Kasumi-1 (cell line): ENCODE data around the gene CENPK.
A peak's percentile ranks its signal among the peaks of the same experiment; 100 is the strongest.
"Not testable (repeated sequence)": the region's sequence is repeated elsewhere in the genome, so short reads cannot be mapped to it uniquely, and the experiment has no call there.

ENCODE experiments used
- DNase-seq, 2 experiments: peaks; one replicate each; lab custom pipeline; 2025; lab: John Stamatoyannopoulos, UW

Gene CENPK

DNA sequence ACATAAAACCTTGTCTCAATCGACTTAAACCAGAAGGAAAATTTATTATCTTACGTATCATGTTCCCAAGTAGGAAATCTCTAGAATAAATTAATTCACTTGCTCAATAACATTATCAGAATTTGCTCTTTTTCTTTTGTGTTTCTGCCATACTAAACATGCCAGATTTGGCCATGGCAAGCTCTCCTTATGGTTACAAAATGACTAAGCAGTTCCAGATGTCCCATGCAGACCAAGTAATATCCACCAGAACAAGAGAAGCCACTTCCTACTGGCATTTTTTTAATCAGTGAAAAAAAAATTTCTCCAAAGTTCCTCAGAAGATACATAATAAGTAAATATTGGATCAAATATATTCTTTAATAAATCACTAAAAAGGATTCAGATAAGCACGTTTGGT lies 56.0 kb downstream of the CENPK start:
- no peak for DNase-seq

DNA sequence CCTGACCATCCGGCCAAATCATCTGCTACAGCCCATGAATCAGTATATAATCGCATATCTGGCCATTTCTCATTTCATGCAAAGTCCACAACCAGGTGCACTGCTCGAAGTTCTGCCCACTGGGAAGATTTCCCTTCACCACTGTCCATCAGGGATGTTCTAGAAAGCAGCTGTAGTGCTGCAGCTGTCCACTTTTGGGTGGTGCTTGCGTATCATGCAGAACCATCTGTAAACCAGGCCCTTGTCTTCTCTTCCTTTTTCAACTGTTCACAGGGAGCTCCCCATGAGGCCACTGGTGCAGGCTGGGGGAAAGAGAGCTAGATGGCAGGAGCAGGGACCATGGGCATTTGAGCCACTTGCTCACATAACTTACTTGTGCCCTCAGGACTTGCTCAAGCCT lies 73.8 kb downstream of the CENPK start:
- DNase-seq, result no peak

GRCh38 chr5:65488038-65488687 lies 74.8 kb downstream of the CENPK start:
- not testable (repeated sequence) for DNase-seq

GRCh38 chr5:65486803-65487202 lies 76.2 kb downstream of the CENPK start:
- DNase-seq, result not testable (repeated sequence)

DNA sequence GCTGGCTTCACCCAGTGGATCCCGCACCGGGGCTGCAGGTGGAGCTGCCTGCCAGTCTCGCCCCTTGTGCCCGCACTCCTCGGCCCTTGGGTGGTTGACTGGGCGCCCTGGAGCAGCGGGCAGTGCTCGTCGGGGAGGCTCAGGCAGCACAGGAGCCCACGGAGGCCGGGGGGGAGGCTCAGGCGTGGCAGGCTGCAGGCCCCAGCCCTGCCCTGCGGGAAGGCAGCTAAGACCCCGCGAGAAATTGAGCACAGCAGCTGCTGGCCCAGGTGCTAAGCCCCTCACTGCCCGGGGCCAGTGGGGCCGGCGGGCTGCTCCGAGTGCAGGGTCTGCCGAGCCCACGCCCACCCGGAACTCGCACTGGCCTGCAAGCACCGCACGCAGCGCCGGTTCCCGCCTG lies 77.6 kb downstream of the CENPK start:
- no peak for DNase-seq

GRCh38 chr5:65483546-65484346 lies 79.2 kb downstream of the CENPK start:
- peak; percentile 88 to 94 for DNase-seq

- DNase-seq, result peak; percentile 23 to 45
These were observed 80.0 kb downstream of the CENPK start for GRCh38 chr5:65482736-65483545.

DNA sequence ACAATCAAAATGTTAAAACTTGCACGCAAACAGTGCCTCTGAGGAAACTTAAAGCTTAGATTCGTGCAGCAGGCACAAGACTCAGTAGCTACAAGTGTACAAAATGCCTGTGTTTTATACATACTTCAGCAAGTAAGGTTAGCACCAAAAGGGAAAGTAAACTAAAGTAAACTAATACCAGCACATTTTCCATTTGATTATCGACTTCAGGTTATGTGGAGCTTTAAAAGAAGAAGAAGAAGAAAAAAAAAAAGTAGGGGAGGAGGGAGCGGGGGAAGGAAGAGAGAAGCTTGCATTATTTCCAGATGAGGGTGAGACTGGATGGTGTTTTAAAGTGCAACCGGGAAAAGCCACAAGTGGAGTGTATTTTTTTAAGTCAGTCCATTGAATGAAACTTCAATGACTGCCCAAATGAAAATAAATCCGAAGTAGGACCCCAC lies 80.7 kb downstream of the CENPK start:
- peak in 1 of 2 experiments; percentile 41 for DNase-seq

GRCh38 chr5:65481635-65482295 lies 81.2 kb downstream of the CENPK start, which contains the start of gene ADAMTS6:
ADAMTS6 (minus strand) TSS chr5:65481920; CDS start chr5:65473673, 8,247 bp downstream.
- DNase-seq, result peak; percentile 87 to 91

DNA sequence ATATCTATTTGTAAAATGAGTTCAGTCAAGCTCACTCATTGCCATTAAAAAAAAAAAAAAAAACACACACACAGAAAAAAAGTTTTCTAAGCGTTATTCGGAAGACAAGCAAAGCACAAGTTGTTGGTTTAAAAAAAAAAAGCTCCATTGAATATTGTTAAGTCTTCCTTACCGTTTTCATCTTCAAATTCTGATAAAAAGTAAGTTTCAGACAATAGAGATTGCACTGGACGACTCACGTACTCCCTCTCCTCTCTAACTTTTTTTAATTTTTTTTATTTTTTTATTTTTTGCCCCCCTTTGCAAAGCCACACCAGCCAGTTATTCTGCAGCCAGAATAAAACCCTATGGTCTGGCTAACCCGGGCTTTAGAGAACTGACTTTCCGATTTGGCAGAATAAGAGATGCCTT lies 81.8 kb downstream of the CENPK start:
- DNase-seq, result peak in 1 of 2 experiments; percentile 28

DNA sequence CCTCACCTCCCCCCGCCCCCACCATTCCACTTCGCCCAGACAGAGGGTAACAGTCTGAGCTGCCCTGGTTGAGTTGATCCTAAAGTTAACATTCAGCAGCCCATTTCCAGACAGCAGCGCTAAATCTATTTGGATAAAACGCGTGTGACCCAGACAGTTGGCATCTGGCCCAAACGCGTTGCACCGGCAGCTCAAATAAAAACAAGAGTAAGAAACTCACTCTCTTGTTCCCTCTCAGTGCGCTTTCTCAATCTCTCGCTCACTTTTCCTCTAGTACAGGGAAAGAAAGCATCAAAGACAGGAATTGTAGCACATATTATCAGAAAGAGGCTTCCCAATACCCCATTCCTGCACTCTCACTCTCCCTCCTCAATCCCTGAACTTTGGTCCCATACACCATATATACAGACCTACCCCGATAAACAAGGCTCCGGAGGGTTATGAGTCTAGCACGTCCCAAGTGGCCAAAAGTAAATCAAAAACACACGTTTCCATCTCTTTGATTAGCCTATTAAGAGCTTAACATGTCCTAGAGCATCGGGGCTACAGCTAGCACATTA lies 82.6 kb downstream of the CENPK start:
- DNase-seq, result peak; percentile 48 to 56

GRCh38 chr5:65479527-65479926 lies 83.4 kb downstream of the CENPK start:
- DNase-seq, result peak in 1 of 2 experiments; percentile 9

GRCh38 chr5:65478336-65478735 lies 84.6 kb downstream of the CENPK start:
- no peak for DNase-seq

DNA sequence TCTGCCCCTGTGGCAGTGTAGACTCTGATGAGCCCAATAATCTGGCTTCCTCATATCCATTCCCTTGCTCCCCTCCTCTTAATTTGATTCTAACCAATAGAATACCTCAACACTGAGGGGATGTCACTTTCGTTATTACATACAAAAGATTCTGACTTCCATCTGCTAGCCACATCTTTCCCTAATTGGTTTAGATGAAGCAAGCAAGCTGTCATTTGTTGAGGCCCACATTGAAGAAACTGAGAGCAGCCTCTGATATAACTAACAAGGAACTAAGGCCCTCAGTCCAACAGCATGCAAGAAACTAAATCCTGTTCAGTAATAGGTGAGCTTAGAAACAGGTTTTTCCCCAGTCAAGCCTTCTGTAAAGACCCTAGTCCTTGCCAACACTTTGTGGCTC lies 87.1 kb downstream of the CENPK start:
- no peak for DNase-seq

- DNase-seq, result no peak
These were observed 87.6 kb downstream of the CENPK start for GRCh38 chr5:65475336-65475735.

- no peak for DNase-seq
These were observed 88.7 kb downstream of the CENPK start for GRCh38 chr5:65474130-65474711.

DNA sequence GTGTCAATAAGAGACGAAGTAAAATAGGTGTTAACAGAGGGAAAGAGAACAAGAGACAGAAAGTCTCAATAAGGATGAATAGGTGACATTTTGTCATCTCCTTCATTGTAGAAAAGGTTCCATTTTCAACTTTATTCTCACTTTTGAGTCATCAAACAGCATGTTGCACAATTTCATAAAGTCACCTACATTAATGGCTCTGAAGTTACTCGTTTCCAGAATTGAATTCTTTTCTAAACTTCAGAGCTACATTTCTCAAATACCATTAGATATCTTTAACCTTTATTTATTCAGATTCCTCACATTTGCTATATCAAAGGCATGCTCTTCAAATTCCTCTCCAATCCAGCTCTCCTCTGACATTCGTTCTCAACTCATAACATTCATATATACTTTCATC lies 94.3 kb downstream of the CENPK start:
- DNase-seq, result no peak
